ENCODE data around the gene COL16A1. TPM values are rescaled to one million over a fixed set of nuclear protein-coding genes. Genes with fewer than 3 reads are reported as not detected.

The COL16A1 gene
- total and polyA plus RNA-seq, 4 donors, result 0.43 to 3.8 (median 2.3) TPM

GRCh38 chr1:31640179-31640578 is 63.6 kb downstream of the COL16A1 start:
- Histone ChIP-seq H3K9me3 (ENCODE audit: control insufficient read depth in 4 of 4, low read length in 3 of 4) (no peaks in the 10 kb centered on the region), H3K27ac (ENCODE audit: low read depth in 1 of 2, low read length in 2 of 2) (no peak overlapping the region), H3K4me1 (ENCODE audit: control insufficient read depth in 4 of 4, insufficient read depth in 4 of 4, low read length in 3 of 4) (peaks cover 0 to 20% (median 11%) of the 10 kb centered on the region in 4 donors), H3K27me3 (ENCODE audit: control insufficient read depth in 4 of 4, insufficient read depth in 4 of 4, low read length in 3 of 4) (no peaks in the 10 kb centered on the region), H3K36me3 (ENCODE audit: control insufficient read depth in 4 of 4, insufficient read depth in 3 of 4, low read depth in 1 of 4, low read length in 3 of 4) (peaks cover 0 to 2% (median under 1%) of the 10 kb centered on the region in 4 donors), H3K4me3 (ENCODE audit: low read depth in 1 of 3, low read length in 3 of 3) (no peak overlapping the region), H3K9ac (ENCODE audit: low read depth in 1 of 2, low read length in 2 of 2) (no peak overlapping the region)
- no peak for DNase-seq (ENCODE audit: low spot score)
- TF ChIP-seq EGR1 (IDR thresholded peaks at IDR 0.05; ENCODE audit: low read depth in 2 of 2), result no peak
- TF ChIP-seq YY1 (IDR thresholded peaks at IDR 0.05), result no peak
- TF ChIP-seq GABPA (IDR thresholded peaks at IDR 0.05 in 1 of 2, conservative IDR thresholded peaks at IDR 0.05 in 1 of 2), result no peak
- TF ChIP-seq, protein P1, sequence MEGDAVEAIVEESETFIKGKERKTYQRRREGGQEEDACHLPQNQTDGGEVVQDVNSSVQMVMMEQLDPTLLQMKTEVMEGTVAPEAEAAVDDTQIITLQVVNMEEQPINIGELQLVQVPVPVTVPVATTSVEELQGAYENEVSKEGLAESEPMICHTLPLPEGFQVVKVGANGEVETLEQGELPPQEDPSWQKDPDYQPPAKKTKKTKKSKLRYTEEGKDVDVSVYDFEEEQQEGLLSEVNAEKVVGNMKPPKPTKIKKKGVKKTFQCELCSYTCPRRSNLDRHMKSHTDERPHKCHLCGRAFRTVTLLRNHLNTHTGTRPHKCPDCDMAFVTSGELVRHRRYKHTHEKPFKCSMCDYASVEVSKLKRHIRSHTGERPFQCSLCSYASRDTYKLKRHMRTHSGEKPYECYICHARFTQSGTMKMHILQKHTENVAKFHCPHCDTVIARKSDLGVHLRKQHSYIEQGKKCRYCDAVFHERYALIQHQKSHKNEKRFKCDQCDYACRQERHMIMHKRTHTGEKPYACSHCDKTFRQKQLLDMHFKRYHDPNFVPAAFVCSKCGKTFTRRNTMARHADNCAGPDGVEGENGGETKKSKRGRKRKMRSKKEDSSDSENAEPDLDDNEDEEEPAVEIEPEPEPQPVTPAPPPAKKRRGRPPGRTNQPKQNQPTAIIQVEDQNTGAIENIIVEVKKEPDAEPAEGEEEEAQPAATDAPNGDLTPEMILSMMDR (IDR thresholded peaks at IDR 0.05; ENCODE audit: low read depth, low read length, missing input control), result no peak
- no peak for TF ChIP-seq HNF4A (conservative IDR thresholded peaks at IDR 0.05)
- no peak for TF ChIP-seq NR2F2 (IDR thresholded peaks at IDR 0.05)
- no peak for TF ChIP-seq RAD21 (IDR thresholded peaks at IDR 0.05)
- no peak for TF ChIP-seq HNF4G (IDR thresholded peaks at IDR 0.05)
- TF ChIP-seq TAF1 (conservative IDR thresholded peaks at IDR 0.05), result no peak
- no peak for TF ChIP-seq JUND (IDR thresholded peaks at IDR 0.05)
- no peak for TF ChIP-seq ZBTB33 (IDR thresholded peaks at IDR 0.05)
- TF ChIP-seq, protein P2, sequence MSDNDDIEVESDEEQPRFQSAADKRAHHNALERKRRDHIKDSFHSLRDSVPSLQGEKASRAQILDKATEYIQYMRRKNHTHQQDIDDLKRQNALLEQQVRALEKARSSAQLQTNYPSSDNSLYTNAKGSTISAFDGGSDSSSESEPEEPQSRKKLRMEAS (IDR thresholded peaks at IDR 0.05), result no peak
- TF ChIP-seq FOXA1 (IDR thresholded peaks at IDR 0.05), result no peak
- TF ChIP-seq FOXA2 (IDR thresholded peaks at IDR 0.05), result no peak
- TF ChIP-seq RXRA (IDR thresholded peaks at IDR 0.05), result no peak

DNA sequence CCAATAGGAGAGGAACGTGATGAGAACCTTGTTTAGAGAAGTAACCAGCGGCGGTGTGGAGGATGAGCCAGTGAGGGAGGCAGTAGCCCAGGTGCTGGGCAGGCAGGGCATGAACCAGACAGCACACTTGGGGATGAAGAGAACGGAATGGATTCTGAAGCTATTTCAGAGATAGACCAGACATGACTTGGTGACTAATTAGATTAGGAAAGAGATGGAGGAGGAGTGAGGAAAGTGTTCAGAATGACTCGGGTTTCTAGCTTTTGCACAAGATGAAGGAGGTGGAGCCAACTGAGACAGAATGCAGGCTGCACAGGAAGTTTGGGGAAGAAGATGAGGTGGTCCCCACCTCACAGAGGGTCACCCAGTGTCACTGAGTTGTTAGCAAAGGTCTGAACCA is 64.3 kb downstream of the COL16A1 start:
- Histone ChIP-seq H3K9me3 (ENCODE audit: control insufficient read depth in 4 of 4, low read length in 3 of 4) (no peaks in the 10 kb centered on the region), H3K4me3 (ENCODE audit: low read depth in 1 of 3, low read length in 3 of 3) (no peak overlapping the region), H3K36me3 (ENCODE audit: control insufficient read depth in 4 of 4, insufficient read depth in 3 of 4, low read depth in 1 of 4, low read length in 3 of 4) (peaks cover 0 to 7% (median 3%) of the 10 kb centered on the region in 4 donors), H3K27ac (ENCODE audit: low read depth in 1 of 2, low read length in 2 of 2) (no peak overlapping the region), H3K27me3 (ENCODE audit: control insufficient read depth in 4 of 4, insufficient read depth in 4 of 4, low read length in 3 of 4) (no peaks in the 10 kb centered on the region), H3K4me1 (ENCODE audit: control insufficient read depth in 4 of 4, insufficient read depth in 4 of 4, low read length in 3 of 4) (peaks cover 0 to 20% (median 10%) of the 10 kb centered on the region in 4 donors), H3K9ac (ENCODE audit: low read depth in 1 of 2, low read length in 2 of 2) (no peak overlapping the region)
- WGBS, result 72% methylated on average over 5 of the region's 5 CpGs
- TF ChIP-seq, protein P1 (IDR thresholded peaks at IDR 0.05; ENCODE audit: low read depth, low read length, missing input control), result no peak
- TF ChIP-seq YY1 (IDR thresholded peaks at IDR 0.05) (no peak), HNF4A (conservative IDR thresholded peaks at IDR 0.05) (no peak), JUND (IDR thresholded peaks at IDR 0.05) (no peak), GABPA (IDR thresholded peaks at IDR 0.05 in 1 of 2, conservative IDR thresholded peaks at IDR 0.05 in 1 of 2) (no peak), HNF4G (IDR thresholded peaks at IDR 0.05) (no peak), NR2F2 (IDR thresholded peaks at IDR 0.05) (no peak), RXRA (IDR thresholded peaks at IDR 0.05) (no peak), ATF3 (IDR thresholded peaks at IDR 0.05) (no peak)
- TF ChIP-seq, protein P2 (IDR thresholded peaks at IDR 0.05), result no peak
- no peak for DNase-seq (ENCODE audit: low spot score)

All from liver (tissue), 9 donors.